PFSK-1 (cell line): Measurements from ENCODE around the gene PINK1.

Source experiments
- FOXP2 ChIP-seq: optimal IDR thresholded peaks from 2 replicates; pipeline ENCODE3; 2011; ENCODE audit warnings: borderline replicate concordance, control low read depth, inconsistent platforms; ENCODE audit not compliant: insufficient read depth; ENCODE audit errors: extremely low read length, extremely low read depth
- POLR2AphosphoS5 ChIP-seq: IDR thresholded peaks from 2 replicates; pipeline ENCODE4 v1.6.1; 2012; ENCODE audit warnings: low read depth, mild to moderate bottlenecking, control low read depth, low read length, moderate library complexity
- SIN3A ChIP-seq: IDR thresholded peaks from 2 replicates; pipeline ENCODE4 v1.6.1; 2012; ENCODE audit warnings: mild to moderate bottlenecking, low read length, moderate library complexity, borderline replicate concordance; ENCODE audit not compliant: insufficient read depth
- TAF1 ChIP-seq: IDR thresholded peaks from 2 replicates; pipeline ENCODE4 v1.6.1; 2012; ENCODE audit warnings: low read length, control low read depth, borderline replicate concordance; ENCODE audit not compliant: insufficient read depth
- TF ChIP-seq, protein P1 (sequence below), 2 experiments: IDR thresholded peaks; 2 replicates each; pipeline versions ENCODE4 v1.6.1 to v1.8.0; 2011 to 2012; ENCODE audit warnings: low read depth in 2 of 2, low read length in 2 of 2, control low read depth in 1 of 2, inconsistent platforms in 1 of 2, mild to moderate bottlenecking in 1 of 2, moderate library complexity in 1 of 2; ENCODE audit not compliant: insufficient read depth in 1 of 2

Gene PINK1

DNA sequence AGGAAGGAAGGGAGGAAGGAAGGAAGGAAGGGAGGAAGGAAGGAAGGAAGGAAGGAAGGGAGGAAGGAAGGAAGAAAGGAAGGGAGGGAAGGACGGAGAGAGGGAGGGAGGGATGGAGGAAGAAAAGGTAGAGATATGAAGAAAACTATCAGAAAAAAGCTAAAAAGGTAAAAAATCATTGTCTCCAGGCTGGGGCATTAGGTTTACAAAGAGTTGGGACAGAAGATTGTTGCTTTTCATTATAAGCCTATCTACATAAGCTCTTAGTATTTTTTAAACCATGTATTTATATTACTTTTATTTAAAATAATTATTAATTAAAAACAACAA lies 7.2 kb upstream of the PINK1 start:
- TF ChIP-seq, protein P1, sequence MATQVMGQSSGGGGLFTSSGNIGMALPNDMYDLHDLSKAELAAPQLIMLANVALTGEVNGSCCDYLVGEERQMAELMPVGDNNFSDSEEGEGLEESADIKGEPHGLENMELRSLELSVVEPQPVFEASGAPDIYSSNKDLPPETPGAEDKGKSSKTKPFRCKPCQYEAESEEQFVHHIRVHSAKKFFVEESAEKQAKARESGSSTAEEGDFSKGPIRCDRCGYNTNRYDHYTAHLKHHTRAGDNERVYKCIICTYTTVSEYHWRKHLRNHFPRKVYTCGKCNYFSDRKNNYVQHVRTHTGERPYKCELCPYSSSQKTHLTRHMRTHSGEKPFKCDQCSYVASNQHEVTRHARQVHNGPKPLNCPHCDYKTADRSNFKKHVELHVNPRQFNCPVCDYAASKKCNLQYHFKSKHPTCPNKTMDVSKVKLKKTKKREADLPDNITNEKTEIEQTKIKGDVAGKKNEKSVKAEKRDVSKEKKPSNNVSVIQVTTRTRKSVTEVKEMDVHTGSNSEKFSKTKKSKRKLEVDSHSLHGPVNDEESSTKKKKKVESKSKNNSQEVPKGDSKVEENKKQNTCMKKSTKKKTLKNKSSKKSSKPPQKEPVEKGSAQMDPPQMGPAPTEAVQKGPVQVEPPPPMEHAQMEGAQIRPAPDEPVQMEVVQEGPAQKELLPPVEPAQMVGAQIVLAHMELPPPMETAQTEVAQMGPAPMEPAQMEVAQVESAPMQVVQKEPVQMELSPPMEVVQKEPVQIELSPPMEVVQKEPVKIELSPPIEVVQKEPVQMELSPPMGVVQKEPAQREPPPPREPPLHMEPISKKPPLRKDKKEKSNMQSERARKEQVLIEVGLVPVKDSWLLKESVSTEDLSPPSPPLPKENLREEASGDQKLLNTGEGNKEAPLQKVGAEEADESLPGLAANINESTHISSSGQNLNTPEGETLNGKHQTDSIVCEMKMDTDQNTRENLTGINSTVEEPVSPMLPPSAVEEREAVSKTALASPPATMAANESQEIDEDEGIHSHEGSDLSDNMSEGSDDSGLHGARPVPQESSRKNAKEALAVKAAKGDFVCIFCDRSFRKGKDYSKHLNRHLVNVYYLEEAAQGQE (IDR thresholded peaks at IDR 0.05; ENCODE audit: insufficient read depth in 1 of 2, low read depth in 2 of 2, low read length in 2 of 2), result no peak
- TF ChIP-seq POLR2AphosphoS5 (no peak), TAF1 (no peak), SIN3A (no peak)

DNA sequence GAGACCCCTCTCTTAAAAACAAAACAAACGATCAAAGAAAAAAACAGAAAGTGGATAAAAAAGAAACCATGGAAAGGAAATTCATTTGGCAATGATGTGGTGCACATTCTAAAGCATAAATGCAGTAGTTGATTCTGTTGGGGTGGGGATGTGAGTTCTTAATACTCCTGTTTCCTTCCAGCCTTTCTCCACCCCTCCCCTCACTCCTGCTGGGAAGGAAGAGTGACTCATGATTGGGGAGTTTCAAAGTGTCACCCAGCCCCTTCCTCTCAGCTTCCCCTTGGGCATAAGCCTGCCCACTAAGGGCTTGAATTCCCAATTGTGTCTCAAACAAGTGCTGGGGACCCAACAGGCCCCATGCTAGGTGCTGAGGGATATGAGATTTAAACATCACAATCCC lies 6.7 kb upstream of the PINK1 start:
- TF ChIP-seq FOXP2, result no peak
- no peak for TF ChIP-seq SIN3A
- TF ChIP-seq, protein P1 (IDR thresholded peaks at IDR 0.05; ENCODE audit: insufficient read depth in 1 of 2, low read depth in 2 of 2, low read length in 2 of 2), result no peak
- no peak for TF ChIP-seq POLR2AphosphoS5
- TF ChIP-seq TAF1, result no peak

DNA sequence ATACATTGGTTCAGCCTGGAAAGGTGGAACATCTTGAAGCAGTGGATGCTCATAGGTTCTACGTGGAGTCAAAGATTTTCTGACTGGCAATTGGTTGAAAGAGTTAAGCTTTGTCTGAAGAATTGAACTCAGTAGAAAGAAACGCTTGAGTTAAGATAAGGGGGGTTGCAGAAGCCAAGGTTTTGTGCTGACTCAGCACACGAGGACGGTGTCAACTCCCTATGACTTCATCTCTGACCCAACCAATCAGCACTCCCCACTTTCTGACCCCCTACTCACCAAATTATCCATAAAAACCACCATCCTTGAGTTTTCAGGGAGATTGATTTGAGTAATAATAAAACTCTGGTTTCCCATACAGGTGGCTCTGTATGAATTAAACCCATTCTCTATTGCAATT lies 2.5 kb upstream of the PINK1 start:
- TF ChIP-seq POLR2AphosphoS5 (no peak), TAF1 (no peak), FOXP2 (no peak), SIN3A (no peak)
- TF ChIP-seq, protein P1 (IDR thresholded peaks at IDR 0.05; ENCODE audit: insufficient read depth in 1 of 2, low read depth in 2 of 2, low read length in 2 of 2), result no peak

DNA sequence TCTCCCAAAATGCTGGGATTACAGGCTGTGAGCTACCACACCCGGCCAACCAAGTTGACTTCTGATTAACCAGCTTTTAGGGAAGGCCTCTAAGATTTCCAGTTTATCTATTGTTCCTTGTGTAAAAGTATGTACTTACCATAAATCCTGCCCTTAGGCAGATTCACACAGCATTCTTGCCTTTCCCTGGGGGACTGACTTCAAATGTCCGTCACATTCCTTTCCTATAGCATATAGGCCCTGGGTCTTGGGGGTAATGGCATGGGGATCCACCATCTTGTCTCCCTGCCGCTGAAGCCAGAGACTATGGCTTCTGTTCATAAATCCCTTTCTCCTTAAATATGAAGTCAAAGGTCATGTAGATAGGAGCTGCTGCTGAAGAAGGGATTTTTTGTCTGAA lies 872 bp upstream of the PINK1 start:
- TF ChIP-seq, protein P1 (IDR thresholded peaks at IDR 0.05; ENCODE audit: insufficient read depth in 1 of 2, low read depth in 2 of 2, low read length in 2 of 2), result no peak
- TF ChIP-seq SIN3A (no peak), TAF1 (no peak), POLR2AphosphoS5 (no peak), FOXP2 (no peak)

DNA sequence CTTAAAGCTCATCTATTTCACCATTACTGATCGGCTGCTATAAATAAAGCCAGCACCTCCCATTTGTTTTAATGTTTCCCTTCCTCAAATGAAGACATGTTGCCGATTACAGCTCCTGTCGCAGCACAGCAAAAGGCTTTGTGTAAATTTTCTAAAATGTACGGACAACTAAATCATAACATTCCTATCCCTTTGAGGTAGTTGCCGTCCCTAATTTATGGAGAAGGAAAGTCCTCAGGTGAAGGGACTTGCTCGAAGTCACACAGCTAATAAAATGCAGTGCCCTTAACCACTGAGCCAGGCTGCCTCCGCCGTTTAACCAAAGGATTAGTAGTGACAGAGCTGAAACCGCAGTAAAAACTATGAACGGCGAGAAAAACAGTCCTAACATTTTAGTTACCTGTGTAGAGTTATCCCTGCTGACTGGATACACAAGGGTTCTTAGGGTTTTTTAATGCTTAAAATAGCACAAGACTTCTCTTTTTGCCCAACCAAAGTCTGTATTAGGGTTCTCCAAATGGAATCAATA lies 871 bp downstream of the PINK1 start:
- TF ChIP-seq FOXP2, result no peak
- no peak for TF ChIP-seq SIN3A
- no peak for TF ChIP-seq POLR2AphosphoS5
- TF ChIP-seq TAF1, result no peak
- TF ChIP-seq, protein P1 (IDR thresholded peaks at IDR 0.05; ENCODE audit: insufficient read depth in 1 of 2, low read depth in 2 of 2, low read length in 2 of 2), result no peak
